ENCODE data around the gene SEC24A. TPM values are rescaled to one million over a fixed set of nuclear protein-coding genes. Genes with fewer than 3 reads are reported as not detected.
"Not testable (repeated sequence)": the region's sequence is repeated elsewhere in the genome, so short reads cannot be mapped to it uniquely, and the experiment has no call there.

The SEC24A gene
- 10 to 100 TPM; 31.7 to 40.3 (median 33.5) TPM for total RNA-seq

DNA sequence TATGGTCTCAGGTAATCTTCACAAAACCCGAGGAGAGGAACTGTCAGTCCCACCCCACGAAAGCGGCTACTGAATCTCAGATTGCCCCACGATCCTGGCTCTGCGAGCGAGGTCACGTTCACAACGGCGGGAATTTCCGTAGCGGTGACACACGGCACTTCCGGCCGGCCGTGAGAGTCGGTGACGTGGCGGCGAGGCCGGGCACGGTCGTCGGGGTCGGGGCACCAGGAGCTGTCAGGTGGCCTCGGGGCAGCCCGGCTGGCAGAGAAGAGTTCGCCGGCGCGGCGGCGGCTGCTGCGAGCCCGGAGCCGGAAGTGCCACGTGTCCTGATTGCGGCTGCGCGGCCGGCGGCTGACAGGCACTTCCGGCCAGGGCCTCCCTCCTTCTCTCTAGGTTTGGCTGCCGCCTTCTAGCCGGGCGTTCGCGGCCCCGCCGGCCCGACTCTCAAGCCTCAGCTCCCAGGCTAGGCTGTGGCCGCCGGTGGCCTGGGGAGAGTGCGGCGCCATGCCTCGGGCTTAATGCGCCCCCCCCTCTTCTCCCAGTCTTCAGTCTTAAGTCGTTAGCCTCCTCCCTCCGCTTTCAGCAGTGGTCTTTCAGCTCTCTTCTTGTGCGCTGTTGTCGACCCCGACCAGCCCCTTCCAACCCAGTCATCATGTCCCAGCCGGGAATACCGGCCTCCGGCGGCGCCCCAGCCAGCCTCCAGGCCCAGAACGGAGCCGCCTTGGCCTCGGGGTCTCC is at the start of gene SEC24A:
Gene SEC24A (plus strand): TSS at position 361 of the 738 bp plus-strand sequence. CDS start 292 bp downstream, at position 653.
- Histone ChIP-seq H3K27me3 (no peaks in the 10 kb centered on the region), H3K9me3 (no peaks in the 10 kb centered on the region), H3K36me3 (no peaks in the 10 kb centered on the region), H3K4me1 (peaks cover 17 to 21% of the 10 kb centered on the region in 2 donors), H3K4me3 (replicated peaks in 1 of 3) (peak within 1 kb of the TSS; percentile 52 to 97 (median 77)), H3K27ac (peak within 1 kb of the TSS; percentile 88 to 96 (median 91))
- 0 to 1% methylated on average over 10 to 33 of the region's 69 CpGs for WGBS, 2 donors
- intact Hi-C loops (cut with DNase I) = no loop called here
- peak in 1 of 2 donors; percentile 81 for TF ChIP-seq POLR2A (IDR thresholded peaks at IDR 0.05)
- TF ChIP-seq, protein P1, sequence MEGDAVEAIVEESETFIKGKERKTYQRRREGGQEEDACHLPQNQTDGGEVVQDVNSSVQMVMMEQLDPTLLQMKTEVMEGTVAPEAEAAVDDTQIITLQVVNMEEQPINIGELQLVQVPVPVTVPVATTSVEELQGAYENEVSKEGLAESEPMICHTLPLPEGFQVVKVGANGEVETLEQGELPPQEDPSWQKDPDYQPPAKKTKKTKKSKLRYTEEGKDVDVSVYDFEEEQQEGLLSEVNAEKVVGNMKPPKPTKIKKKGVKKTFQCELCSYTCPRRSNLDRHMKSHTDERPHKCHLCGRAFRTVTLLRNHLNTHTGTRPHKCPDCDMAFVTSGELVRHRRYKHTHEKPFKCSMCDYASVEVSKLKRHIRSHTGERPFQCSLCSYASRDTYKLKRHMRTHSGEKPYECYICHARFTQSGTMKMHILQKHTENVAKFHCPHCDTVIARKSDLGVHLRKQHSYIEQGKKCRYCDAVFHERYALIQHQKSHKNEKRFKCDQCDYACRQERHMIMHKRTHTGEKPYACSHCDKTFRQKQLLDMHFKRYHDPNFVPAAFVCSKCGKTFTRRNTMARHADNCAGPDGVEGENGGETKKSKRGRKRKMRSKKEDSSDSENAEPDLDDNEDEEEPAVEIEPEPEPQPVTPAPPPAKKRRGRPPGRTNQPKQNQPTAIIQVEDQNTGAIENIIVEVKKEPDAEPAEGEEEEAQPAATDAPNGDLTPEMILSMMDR (IDR thresholded peaks at IDR 0.05) = no peak
- DNase-seq = peak; percentile 94 to 95

DNA sequence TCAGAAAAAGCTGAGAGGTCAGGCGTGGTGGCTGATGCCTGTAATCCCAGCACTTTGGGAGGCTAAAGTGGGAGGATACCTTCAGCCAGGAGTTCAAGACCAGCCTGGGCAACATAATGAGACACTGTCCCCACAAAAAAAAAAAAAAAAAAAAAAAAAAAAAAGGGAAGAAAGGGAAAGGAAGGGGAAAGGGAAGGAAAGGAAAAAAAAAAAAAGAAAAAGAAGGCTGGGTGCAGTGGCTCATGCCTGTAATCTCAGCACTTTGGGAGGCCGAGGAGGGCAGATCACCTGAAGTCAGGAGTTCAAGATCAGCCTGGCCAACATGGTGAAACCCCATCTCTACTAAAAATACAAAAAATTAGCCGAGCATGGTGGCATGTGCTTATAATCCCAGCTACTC is 48.8 kb upstream of the SEC24A start:
- peaks cover 0 to 18% of the 10 kb centered on the region in 2 donors for H3K36me3 ChIP-seq
- H3K4me3 ChIP-seq (replicated peaks in 1 of 3); H3K9me3 ChIP-seq; H3K27me3 ChIP-seq; H3K4me1 ChIP-seq; H3K27ac ChIP-seq; intact Hi-C loops (cut with DNase I); DNase-seq: not testable (repeated sequence)
- WGBS, 2 donors = 92 to 93% methylated on average over 3 of the region's 3 CpGs

DNA sequence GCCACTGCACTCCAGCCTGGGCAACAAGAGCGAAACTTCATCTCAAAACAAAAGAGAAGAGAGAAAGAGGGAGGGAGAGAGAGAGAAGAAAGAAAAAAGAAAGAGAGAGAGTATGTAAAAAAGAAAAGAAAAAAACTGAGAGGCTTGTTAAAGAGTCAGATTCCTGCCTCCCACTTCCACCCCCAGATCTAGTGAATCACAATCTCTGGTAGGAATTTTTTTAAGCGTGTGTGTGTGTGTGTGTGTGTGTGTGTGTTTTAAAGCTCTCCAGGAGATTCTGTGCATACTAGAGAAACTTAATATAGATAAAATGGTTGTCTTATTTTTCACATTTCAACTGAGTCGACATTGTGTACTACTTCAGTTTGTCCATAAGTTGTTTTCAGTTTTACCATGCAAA is 48.0 kb upstream of the SEC24A start:
- intact Hi-C loops (cut with DNase I) = no loop called here
- 71 to 78% methylated on average over 3 of the region's 3 CpGs for WGBS, 2 donors
- no peak for DNase-seq

DNA sequence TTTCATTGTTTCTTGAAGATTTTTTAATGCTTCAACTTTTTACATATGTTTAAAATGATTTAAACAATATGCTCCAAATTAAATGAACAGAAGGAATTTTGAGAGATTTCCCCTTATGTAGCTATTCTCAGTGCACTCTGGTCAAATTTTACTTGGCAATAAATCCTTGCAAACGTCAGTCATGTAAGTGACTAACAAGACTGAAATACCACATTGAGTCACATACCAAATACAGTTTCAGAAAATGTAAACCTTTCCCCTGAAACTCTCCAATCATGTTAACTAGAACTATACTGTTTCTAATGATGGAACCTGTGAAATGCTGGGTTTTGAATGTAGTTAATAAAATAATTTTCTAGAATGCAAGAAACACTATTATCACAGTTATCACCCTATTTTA is 45.5 kb upstream of the SEC24A start:
- no peaks in the 10 kb centered on the region for H3K4me1 ChIP-seq
- 56 to 70% methylated on average over 1 of the region's 1 CpG for WGBS, 2 donors
- no peak for DNase-seq
- no peaks in the 10 kb centered on the region for H3K27me3 ChIP-seq
- H3K27ac ChIP-seq = no peak overlapping the region
- TF ChIP-seq POLR2A (IDR thresholded peaks at IDR 0.05) = no peak
- TF ChIP-seq, protein P1 (IDR thresholded peaks at IDR 0.05) = no peak
- intact Hi-C loops (cut with DNase I) = no loop called here
- no peaks in the 10 kb centered on the region for H3K9me3 ChIP-seq
- peaks cover 24 to 43% of the 10 kb centered on the region in 2 donors for H3K36me3 ChIP-seq
- no peak overlapping the region for H3K4me3 ChIP-seq (replicated peaks in 1 of 3)

More for the DNA sequence above, 48.0 kb upstream of the SEC24A start:
- no peaks in the 10 kb centered on the region for H3K27me3 ChIP-seq
- peaks cover 0 to 20% of the 10 kb centered on the region in 2 donors for H3K36me3 ChIP-seq
- no peak for TF ChIP-seq POLR2A (IDR thresholded peaks at IDR 0.05)
- TF ChIP-seq, protein P1 (IDR thresholded peaks at IDR 0.05) = no peak
- H3K27ac ChIP-seq = no peak overlapping the region
- H3K9me3 ChIP-seq = no peaks in the 10 kb centered on the region
- no peak overlapping the region for H3K4me3 ChIP-seq (replicated peaks in 1 of 3)
- H3K4me1 ChIP-seq = no peaks in the 10 kb centered on the region

DNA sequence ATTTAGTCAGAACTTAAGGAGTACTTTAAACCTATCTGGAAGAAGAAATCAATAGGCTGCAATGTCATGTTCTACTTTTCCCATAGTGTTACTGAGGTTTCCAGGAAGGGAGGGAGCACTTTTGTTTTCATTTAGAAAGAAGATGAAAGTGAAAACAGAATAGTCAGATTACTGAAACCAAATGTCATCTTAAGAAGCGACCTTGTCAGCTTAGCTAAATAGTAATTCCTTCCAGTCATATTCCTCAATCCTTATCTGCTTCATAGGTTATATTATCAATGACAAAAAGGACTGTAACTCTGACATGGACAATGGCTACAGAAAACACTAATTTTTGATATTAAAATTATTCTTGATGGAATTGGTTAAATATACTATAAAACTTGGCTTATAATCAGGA is 43.7 kb upstream of the SEC24A start:
- Histone ChIP-seq H3K36me3 (peaks cover 41 to 57% of the 10 kb centered on the region in 2 donors), H3K9me3 (no peaks in the 10 kb centered on the region), H3K27ac (no peak overlapping the region), H3K27me3 (no peaks in the 10 kb centered on the region), H3K4me3 (replicated peaks in 1 of 3) (no peak overlapping the region), H3K4me1 (no peaks in the 10 kb centered on the region)
- 76 to 86% methylated on average over 1 of the region's 1 CpG for WGBS, 2 donors
- TF ChIP-seq POLR2A (IDR thresholded peaks at IDR 0.05) = no peak
- TF ChIP-seq, protein P1 (IDR thresholded peaks at IDR 0.05) = no peak
- intact Hi-C loops (cut with DNase I) = no loop called here
- no peak for DNase-seq

Data from thyroid gland (tissue), 4 donors.